AG09319 (cell line): ENCODE data around the gene RASAL1.

Experiments used
- DNase-seq: peaks from one replicate; pipeline ENCODE4 v3.0.0-alpha.2; 2010; ENCODE audit warnings: low read depth; ENCODE audit errors: extremely low read depth
- CTCF ChIP-seq: IDR thresholded peaks from 2 replicates; pipeline ENCODE4 v1.5.1; 2011; ENCODE audit warnings: low read depth, mild to moderate bottlenecking, inconsistent platforms, low read length, moderate library complexity

The RASAL1 gene

GRCh38 chr12:113095405-113095804 lies 40.2 kb downstream of the RASAL1 start:
- DNase-seq, result no peak
- no peak for TF ChIP-seq CTCF

GRCh38 chr12:113094738-113095137 lies 40.8 kb downstream of the RASAL1 start:
- no peak for DNase-seq
- no peak for TF ChIP-seq CTCF

GRCh38 chr12:113093409-113094101 lies 42.0 kb downstream of the RASAL1 start:
- no peak for DNase-seq
- TF ChIP-seq CTCF, result no peak

- TF ChIP-seq CTCF, result no peak
- no peak for DNase-seq
These were observed 42.8 kb downstream of the RASAL1 start for GRCh38 chr12:113092607-113093408.

GRCh38 chr12:113091506-113091905 lies 44.1 kb downstream of the RASAL1 start:
- no peak for TF ChIP-seq CTCF
- no peak for DNase-seq

GRCh38 chr12:113090740-113091139 lies 44.8 kb downstream of the RASAL1 start:
- no peak for TF ChIP-seq CTCF
- no peak for DNase-seq

GRCh38 chr12:113089839-113090238 lies 45.7 kb downstream of the RASAL1 start:
- no peak for DNase-seq
- TF ChIP-seq CTCF, result no peak
